Heart right ventricle (tissue), 16 donors: ENCODE results near the gene STK24. TPM values are rescaled to one million over a fixed set of nuclear protein-coding genes. Genes with fewer than 3 reads are reported as not detected.

Experiments used
- ATAC-seq, 8 donors: fragments of 200-7000 bp; cut with Tn5 transposase; one replicate each; pipeline ENCODE4 v1.9.1; 2020; ENCODE audit warnings: mild to moderate bottlenecking in 8 of 8, moderate library complexity in 8 of 8, moderate number of reproducible peaks in 1 of 8
- DNase-seq, 2 donors: peaks; one replicate each; pipeline ENCODE4 v3.0.0-alpha.2; 2020
- H3K27ac ChIP-seq, 10 donors: fragments of 200-600 bp; sonication (generic) in 2 of 10; one replicate each; pipeline versions ENCODE4 v1.5.0 to v1.8.0; 2020 to 2022; ENCODE audit warnings: mild to moderate bottlenecking in 3 of 10
- H3K27me3 ChIP-seq, 7 donors: fragments of 200-600 bp; one replicate each; pipeline ENCODE4 v1.8.0; 2021 to 2022; ENCODE audit warnings: mild to moderate bottlenecking in 2 of 7
- H3K36me3 ChIP-seq, 9 donors: fragments of 200-600 bp; sonication (generic) in 1 of 9; one replicate each; pipeline versions ENCODE4 v1.5.0 to v1.8.0; 2020 to 2022; ENCODE audit warnings: mild to moderate bottlenecking in 2 of 9
- H3K4me1 ChIP-seq, 9 donors: fragments of 200-600 bp; sonication (generic) in 1 of 9; one replicate each; pipeline versions ENCODE4 v1.5.0 to v1.8.0; 2020 to 2022; ENCODE audit warnings: mild to moderate bottlenecking in 4 of 9
- H3K4me3 ChIP-seq, 10 donors: fragments of 200-600 bp; sonication (generic) in 2 of 10; one replicate each; pipeline versions ENCODE4 v1.5.0 to v1.8.0; 2020 to 2022; ENCODE audit warnings: mild to moderate bottlenecking in 7 of 10, moderate library complexity in 2 of 10
- H3K9me3 ChIP-seq, 11 donors: fragments of 200-600 bp in 10 of 11; sonication (generic) in 2 of 11; one replicate each; pipeline versions ENCODE4 v1.5.0 to v1.8.0; 2013 to 2022; ENCODE audit warnings: mild to moderate bottlenecking in 2 of 11, control low read depth in 1 of 11, moderate library complexity in 1 of 11
- CTCF ChIP-seq, 9 donors: fragments of 200-600 bp; sonication (generic) in 2 of 9; IDR thresholded peaks; one replicate each; pipeline versions ENCODE4 v1.5.0 to v1.8.0; 2021 to 2022; ENCODE audit warnings: antibody characterized with exemption in 9 of 9, mild to moderate bottlenecking in 5 of 9, moderate library complexity in 1 of 9
- WGBS, 2 donors: extraction: QIAGEN DNeasy Blood & Tissue Kit; methylation state at CpG; one replicate each; pipeline ENCODE4 v1.1.7; 2013; ENCODE audit warnings: inconsistent platforms in 1 of 2; 5-methylcytosine and 5-hydroxymethylcytosine counted together
- intact Hi-C, 10 donors: fragments of 100-400 bp; cut with DNase I; formaldehyde crosslinking; loops; one replicate each; pipeline versions ENCODE4 v1.11.1 to v1.14.2; 2022
- polyA plus RNA-seq, 2 donors: library from polyadenylated mRNA; stranded (reverse); fragments of 200-250 nt; gene quantifications; one replicate each; pipeline ENCODE4 v1.2.3, GENCODE V29; 2013
- total RNA-seq, 10 donors: library from RNA; stranded (reverse); fragmentation: NEBNext Ultra II Directional in 3 of 10; extraction: Animal tissue kit (Norgen Biotek cat#: 25700) in 3 of 10; gene quantifications; one replicate each; pipeline versions ENCODE4 v1.2.1 to v1.2.4, GENCODE V29; 2021 to 2023
- donor health status: Arrhythmogenic right ventricular cardiomyopathy.
- donor health status: ischemic (EF 13 %, LVEDD 7.1; RV severe dilation, severe dysfunction).
- donor health status: healthy with polysubstance abuse.
- donor health status: DM: no; HTN: yes; CAD: no.
- donor health status: DM: no; HTN: no; CAD: no.
- donor health status: ischemic (EF 25% LVEDD 6.9; RV normal size, moderate dysfunction).
- donor health status: ischemic (EF 25% LVEDD 5.7; RV mildly dilated, moderate dysfunction).
- donor health status: healthy.
- donor health status: DM: yes; HTN: yes; CAD: no.
- donor health status: Ischemic cardiomyopathy.
- donor health status: ischemic (EF 35%, LVEDD 5.7; RV mildly dilated, moderate dysfunction).
- donor health status: nonischemic (EF 11% LVEDD 7.7; RV severe dilation, severe dysfunction).
- donor health status: DM: yes; HTN: yes; CAD: no.
- donor health status: PGD.
- donor health status: ischemic (EF 29% LVEDD 5.4; RV normal size, mild dysfunction).
- donor health status: nonischemic (EF 23%, LVEDD 6.1; RV moderate dilation, normal function).

STK24 gene
- total and polyA plus RNA-seq, 12 donors = 20.8 to 72.9 (median 61.5) TPM

GRCh38 chr13:98585398-98585754 is 8.5 kb upstream of the STK24 start:
- 83 to 90% methylated on average over 5 of the region's 5 CpGs for WGBS, 2 donors
- no peaks in the 10 kb centered on the region for H3K27me3 ChIP-seq
- no peaks in the 10 kb centered on the region for H3K36me3 ChIP-seq
- TF ChIP-seq CTCF (IDR thresholded peaks at IDR 0.05) = no peak
- no peak overlapping the region for H3K27ac ChIP-seq
- H3K4me3 ChIP-seq = no peak overlapping the region
- DNase-seq (no peak), ATAC-seq (no peak)
- H3K4me1 ChIP-seq = peaks cover 0 to 19% (median 16%) of the 10 kb centered on the region in 9 donors
- H3K9me3 ChIP-seq = peaks cover 0 to 3% (median 0%) of the 10 kb centered on the region in 11 donors
- intact Hi-C loops = no loop called here

- ATAC-seq (peak in 1 of 8 donors; percentile 28), DNase-seq (no peak)
- intact Hi-C loops = loop anchor here in 4 of 10 donors (5.0 kb wide), 2 partner anchors 57 to 67 kb away; no protein-coding TSS in a partner anchor
- no peak overlapping the region for H3K27ac ChIP-seq
- H3K9me3 ChIP-seq = no peaks in the 10 kb centered on the region
- H3K4me3 ChIP-seq = no peak overlapping the region
- TF ChIP-seq CTCF (IDR thresholded peaks at IDR 0.05) = no peak
- 46 to 48% methylated on average over 4 of the region's 4 CpGs for WGBS, 2 donors
- H3K36me3 ChIP-seq = no peaks in the 10 kb centered on the region
- H3K4me1 ChIP-seq = peaks cover 0 to 20% (median 16%) of the 10 kb centered on the region in 9 donors
- no peaks in the 10 kb centered on the region for H3K27me3 ChIP-seq
These were observed 7.9 kb upstream of the STK24 start for GRCh38 chr13:98584668-98585397.

- no peak overlapping the region for H3K27ac ChIP-seq
- H3K4me3 ChIP-seq = no peak overlapping the region
- no peak for TF ChIP-seq CTCF (IDR thresholded peaks at IDR 0.05)
- peaks cover 0 to 35% (median 22%) of the 10 kb centered on the region in 9 donors for H3K4me1 ChIP-seq
- no peaks in the 10 kb centered on the region for H3K27me3 ChIP-seq
- intact Hi-C loops = loop anchor here in 4 of 10 donors (5.0 kb wide), 2 partner anchors 59 to 69 kb away; no protein-coding TSS in a partner anchor
- 88 to 93% methylated on average over 6 of the region's 6 CpGs for WGBS, 2 donors
- DNase-seq (no peak), ATAC-seq (no peak)
- H3K9me3 ChIP-seq = no peaks in the 10 kb centered on the region
- H3K36me3 ChIP-seq = no peaks in the 10 kb centered on the region
These were observed 6.0 kb upstream of the STK24 start for GRCh38 chr13:98582947-98583346.

- H3K27ac ChIP-seq = peak overlapping the region in 1 of 10 donors; percentile 10
- H3K36me3 ChIP-seq = no peaks in the 10 kb centered on the region
- intact Hi-C loops = loop anchor here in 4 of 10 donors (5.0 kb wide), 2 partner anchors 60 to 70 kb away; no protein-coding TSS in a partner anchor
- no peak for TF ChIP-seq CTCF (IDR thresholded peaks at IDR 0.05)
- no peaks in the 10 kb centered on the region for H3K9me3 ChIP-seq
- no peak overlapping the region for H3K4me3 ChIP-seq
- ATAC-seq (no peak), DNase-seq (no peak)
- peaks cover 0 to 39% (median 22%) of the 10 kb centered on the region in 9 donors for H3K4me1 ChIP-seq
- 43 to 45% methylated on average over 2 of the region's 2 CpGs for WGBS, 2 donors
- H3K27me3 ChIP-seq = no peaks in the 10 kb centered on the region
These were observed 5.2 kb upstream of the STK24 start for GRCh38 chr13:98581971-98582702.
